GM13977 (cell line): Measurements from ENCODE around the gene CHRNB4.
"Not testable (repeated sequence)": the region's sequence is repeated elsewhere in the genome, so short reads cannot be mapped to it uniquely, and the experiment has no call there.

Source experiments
- DNase-seq: peaks from one replicate; pipeline ENCODE4 v3.0.0; 2012; ENCODE audit warnings: low spot score
- in situ Hi-C: fragments of 300-500 bp; cut with MboI; formaldehyde crosslinking; loops from one replicate; pipeline ENCODE4 v1.12.0; 2022; ENCODE audit warnings: low sequenced_read_pairs, low pct_unique_long_range_greater_than_20kb, mixed read lengths, inconsistent platforms; ENCODE audit not compliant: unreplicated experiment
- TF ChIP-seq, protein P1 (sequence below): IDR thresholded peaks from 2 replicates; pipeline ENCODE4 v1.5.1; 2012; ENCODE audit warnings: mild to moderate bottlenecking, control low read depth; ENCODE audit not compliant: insufficient read depth; ENCODE audit errors: extremely low read depth, missing control alignments

CHRNB4 gene

DNA sequence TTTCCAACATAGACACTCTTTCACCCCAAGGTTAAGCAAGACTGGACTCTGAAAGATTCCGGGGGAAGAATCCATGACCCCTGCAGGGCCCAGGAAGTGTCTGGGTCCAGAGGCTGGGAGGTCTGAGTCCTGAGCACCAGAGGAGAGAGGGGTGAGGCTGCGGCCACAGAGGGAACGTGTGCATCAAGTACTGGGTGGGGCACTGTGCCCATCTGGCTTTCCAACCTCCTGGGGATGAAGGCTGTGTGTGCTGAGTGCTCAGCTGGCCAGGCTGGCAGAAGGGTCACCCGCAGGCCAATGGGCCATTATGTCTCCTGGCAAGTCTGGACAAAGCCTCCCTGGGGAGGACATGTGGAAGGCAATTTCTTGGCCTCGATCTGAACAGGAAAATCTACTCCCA is 23.5 kb downstream of the CHRNB4 start:
- in situ Hi-C loops = no loop called here

DNA sequence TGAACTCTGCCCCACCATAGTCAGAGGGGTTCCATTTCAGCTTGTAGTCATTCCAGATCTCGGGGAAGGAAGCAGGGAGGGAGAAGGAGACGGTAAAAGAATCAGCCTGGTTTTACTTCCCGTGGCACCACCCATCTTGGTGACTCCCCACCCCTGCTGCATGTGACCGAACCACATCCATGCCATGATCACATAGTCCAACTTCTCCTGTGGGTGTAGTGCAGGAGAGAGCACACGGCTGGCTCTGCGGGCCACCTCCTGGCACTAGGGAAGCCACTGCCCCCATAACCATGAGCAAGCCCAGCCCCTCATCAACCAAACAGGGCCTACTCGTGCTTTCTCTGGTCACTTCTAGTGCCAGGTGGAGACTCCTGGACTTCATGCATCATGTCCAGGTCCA is 23.9 kb downstream of the CHRNB4 start:
- no peak for DNase-seq
- TF ChIP-seq, protein P1, sequence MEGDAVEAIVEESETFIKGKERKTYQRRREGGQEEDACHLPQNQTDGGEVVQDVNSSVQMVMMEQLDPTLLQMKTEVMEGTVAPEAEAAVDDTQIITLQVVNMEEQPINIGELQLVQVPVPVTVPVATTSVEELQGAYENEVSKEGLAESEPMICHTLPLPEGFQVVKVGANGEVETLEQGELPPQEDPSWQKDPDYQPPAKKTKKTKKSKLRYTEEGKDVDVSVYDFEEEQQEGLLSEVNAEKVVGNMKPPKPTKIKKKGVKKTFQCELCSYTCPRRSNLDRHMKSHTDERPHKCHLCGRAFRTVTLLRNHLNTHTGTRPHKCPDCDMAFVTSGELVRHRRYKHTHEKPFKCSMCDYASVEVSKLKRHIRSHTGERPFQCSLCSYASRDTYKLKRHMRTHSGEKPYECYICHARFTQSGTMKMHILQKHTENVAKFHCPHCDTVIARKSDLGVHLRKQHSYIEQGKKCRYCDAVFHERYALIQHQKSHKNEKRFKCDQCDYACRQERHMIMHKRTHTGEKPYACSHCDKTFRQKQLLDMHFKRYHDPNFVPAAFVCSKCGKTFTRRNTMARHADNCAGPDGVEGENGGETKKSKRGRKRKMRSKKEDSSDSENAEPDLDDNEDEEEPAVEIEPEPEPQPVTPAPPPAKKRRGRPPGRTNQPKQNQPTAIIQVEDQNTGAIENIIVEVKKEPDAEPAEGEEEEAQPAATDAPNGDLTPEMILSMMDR = no peak
- in situ Hi-C loops = no loop called here

More for the DNA sequence above, 23.5 kb downstream of the CHRNB4 start:
- DNase-seq = no peak
- TF ChIP-seq, protein P1 = no peak

DNA sequence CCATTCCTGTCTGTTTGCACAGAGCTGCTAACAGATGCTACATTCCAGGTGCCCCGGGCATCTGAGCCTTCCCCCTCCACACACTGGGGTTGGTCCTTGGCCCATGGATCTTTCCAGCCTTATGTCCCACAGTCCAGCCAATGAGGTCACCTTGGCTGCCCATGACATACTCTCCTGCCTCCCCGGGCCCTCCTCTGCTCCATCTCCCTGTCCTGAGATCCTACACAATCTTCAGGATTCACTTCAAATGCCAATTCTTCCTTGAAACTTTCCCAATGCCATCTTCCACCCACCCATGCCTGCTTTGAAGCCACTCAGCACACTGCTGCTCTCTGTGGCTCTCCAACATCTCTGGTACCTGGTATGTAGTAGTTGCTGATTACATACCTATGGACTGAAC is 24.5 kb downstream of the CHRNB4 start:
- TF ChIP-seq, protein P1 = no peak
- DNase-seq = no peak
- in situ Hi-C loops = no loop called here

DNA sequence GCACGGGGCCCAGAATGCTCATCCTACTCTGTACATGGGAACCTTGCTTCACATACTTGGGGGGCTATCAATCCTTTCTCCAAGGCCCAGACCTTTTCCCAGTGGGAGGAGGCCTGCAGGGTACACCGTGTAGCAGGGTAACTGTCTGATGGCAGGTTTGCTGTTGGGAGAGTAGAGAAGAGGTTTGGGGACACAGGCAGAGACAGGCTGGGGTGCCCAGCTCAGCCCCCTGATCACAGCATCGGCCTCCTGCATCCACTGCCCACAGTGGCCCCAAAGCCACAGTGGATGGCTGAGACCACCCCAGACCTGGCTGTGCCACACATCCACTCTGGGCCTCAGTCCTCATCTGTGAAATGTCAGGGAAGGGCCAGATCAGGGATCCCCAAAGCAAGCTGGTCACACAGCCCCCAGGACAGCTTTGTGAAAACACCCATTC is 25.8 kb downstream of the CHRNB4 start:
- TF ChIP-seq, protein P1 = no peak
- no peak for DNase-seq
- in situ Hi-C loops = no loop called here

DNA sequence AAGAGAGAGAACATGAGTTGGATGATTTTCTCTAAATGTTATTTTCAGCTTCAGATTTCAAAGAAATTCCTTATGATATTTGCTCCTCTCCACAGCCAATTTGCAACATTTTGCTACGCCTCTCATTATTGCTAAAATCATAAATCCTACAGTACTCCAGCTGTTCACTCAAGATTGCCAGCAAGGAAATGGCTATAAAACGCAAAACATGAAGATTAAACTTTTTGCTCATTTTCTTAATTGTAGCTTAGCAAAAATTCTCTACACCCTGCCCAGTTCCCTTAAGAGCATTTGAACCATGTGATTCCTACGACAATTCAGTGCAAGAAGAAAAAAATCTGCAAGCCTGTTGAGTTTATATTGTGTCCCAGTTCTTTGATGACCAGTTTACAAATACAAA is 27.0 kb downstream of the CHRNB4 start:
- no peak for DNase-seq
- in situ Hi-C loops = no loop called here
- TF ChIP-seq, protein P1 = no peak

DNA sequence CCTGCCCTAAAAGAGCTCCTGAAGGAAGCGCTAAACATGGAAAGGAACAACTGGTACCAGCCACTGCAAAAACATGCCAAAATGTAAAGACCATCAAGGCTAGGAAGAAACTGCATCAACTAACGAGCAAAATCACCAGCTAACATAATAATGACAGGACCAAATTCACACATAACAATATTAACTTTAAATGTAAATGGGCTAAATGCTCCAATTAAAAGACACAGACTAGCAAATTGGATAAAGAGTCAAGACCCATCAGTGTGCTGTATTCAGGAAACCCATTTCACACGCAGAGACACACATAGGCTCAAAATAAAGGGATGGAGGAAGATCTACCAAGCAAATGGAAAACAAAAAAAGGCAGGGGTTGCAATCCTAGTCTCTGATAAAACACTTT is 31.5 kb downstream of the CHRNB4 start:
- DNase-seq, in situ Hi-C loops: not testable (repeated sequence)

DNA sequence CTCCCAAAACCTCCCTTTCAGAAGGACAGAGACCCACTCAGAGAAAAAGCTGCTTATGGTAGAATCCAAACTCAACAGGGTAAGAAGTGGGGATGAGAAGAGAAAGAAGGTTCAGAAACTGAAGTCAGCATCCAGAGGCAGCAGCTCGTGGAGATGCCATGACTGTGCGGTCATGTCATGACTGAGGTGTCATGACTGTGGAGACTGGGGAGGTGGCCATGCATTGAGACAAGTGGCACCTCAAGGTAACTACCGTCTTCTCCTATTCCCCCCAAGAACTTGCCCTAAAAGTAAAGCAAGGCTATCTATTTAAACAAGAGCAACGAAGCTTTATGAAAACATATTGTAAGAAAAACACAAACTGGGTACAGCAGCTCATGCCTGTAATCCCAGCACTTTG is 35.3 kb downstream of the CHRNB4 start:
- no peak for DNase-seq
- in situ Hi-C loops = no loop called here
- TF ChIP-seq, protein P1 = no peak
